ENCODE results near the gene GORASP2.
A peak's percentile ranks its signal among the peaks of the same experiment; 100 is the strongest.

GORASP2 gene

DNA sequence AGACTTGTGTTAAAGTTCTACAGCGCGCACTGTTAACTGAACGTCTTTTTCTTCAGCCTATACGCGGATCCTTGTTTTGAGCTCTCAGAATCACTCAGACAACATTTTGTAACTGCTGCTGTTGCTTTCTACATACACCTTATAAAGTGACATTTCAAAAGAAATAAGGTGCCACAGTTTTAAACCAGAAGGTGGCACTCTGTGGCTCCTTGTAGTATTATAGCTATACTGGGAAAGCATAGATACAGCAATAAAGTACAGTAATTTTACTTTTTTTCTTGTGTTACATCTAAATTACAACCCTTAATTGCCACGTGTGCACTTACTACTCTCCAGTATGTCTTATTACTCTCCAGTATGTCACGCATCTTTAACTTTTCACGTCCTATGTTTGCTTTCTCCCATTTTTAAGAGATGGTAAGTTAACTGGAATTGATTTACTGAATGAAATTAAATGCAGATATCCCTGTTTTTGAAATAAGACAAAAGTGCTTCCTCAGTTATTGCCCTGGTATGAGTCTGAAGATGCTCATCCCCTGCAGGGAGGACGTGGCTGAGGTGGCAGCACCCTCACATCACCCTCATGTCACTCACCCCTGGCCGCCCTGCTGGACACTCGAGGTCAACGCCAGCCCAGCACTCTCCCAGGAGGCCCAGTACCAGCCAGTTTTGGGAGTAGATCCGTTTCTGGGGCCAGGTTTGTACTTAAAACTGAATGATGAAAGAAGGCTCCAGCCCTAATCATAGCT, 37.8 kb downstream of the GORASP2 start:
- peak; percentile 53 for DNase-seq (ENCODE audit: low spot score)

DNA sequence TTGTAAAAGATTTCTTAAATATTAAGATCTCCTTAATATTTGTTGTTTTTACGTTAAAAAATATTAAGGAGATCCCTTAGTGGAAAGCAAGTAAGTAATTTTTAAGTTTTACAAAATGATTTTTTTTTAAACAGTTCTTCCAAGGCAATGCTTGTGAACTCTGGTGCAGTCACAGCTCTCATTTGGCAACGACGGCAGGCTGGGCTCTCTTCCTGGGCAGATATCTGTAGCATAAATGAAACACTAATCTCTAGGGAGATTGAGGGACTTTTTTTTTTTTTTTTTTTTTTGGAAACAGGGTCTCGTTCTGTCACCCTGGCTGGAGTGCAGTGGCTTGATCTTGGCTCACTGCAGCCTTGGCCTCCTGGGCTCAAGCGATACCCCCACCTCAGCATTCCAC, 38.5 kb downstream of the GORASP2 start:
- no peak for DNase-seq (ENCODE audit: low spot score)

DNA sequence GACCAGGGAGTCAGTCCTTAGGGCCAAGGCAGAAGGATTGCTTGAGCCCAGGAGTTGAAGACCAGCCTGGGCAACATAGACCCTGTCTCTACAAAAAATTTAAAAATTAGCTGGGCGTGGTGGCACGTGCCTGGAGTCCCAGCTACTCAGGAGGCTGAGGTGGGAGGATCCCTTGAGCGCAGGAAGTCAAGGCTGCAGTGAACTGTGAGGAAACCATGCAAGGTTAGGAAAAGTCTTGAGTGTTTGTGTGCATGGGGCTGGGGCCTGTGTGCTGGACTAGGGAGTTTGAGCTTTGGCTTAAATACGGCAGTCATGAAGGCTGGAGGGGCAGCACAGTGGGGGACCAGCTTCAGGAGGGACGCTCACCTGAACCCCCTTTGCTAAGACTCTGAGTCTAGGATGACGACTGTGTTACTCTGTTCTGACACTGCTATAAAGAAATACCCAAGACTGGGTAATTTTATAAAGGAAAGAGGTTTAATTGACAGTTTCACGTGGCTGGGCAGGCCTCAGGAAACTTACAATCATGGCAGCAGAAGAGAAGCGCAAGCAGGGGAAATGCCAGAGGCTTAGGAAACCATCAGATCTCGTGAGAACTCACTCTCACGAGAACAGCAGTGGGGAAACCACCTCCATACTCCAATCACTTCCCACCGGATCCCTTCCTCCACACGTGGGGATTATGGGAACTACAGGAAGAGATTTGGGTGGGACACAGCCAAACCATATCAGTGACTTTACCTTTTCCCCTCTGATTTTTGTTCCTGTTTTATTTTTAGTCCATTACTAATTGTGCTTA, 39.4 kb downstream of the GORASP2 start:
- no peak for DNase-seq (ENCODE audit: low spot score)

DNA sequence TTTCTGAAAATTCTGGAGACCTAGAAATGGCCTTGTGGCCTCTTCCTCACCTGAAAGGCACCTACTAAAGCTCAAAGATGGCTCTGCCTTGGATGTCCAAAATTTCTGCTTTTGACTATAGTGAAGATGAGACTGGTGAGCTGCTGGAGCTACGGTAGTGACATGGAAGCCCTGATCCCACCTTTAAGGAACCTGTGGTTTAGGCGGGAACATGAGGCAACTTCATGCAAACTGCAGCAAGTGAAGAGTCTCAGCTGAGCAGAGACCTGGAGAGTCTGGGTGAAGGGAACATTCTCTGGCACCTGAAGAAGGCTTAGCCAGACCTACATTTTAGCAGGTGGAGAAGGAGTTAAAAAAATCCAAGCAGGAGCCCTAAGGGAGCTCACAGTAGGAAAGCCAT, 40.0 kb downstream of the GORASP2 start:
- DNase-seq (ENCODE audit: low spot score) = no peak

DNA sequence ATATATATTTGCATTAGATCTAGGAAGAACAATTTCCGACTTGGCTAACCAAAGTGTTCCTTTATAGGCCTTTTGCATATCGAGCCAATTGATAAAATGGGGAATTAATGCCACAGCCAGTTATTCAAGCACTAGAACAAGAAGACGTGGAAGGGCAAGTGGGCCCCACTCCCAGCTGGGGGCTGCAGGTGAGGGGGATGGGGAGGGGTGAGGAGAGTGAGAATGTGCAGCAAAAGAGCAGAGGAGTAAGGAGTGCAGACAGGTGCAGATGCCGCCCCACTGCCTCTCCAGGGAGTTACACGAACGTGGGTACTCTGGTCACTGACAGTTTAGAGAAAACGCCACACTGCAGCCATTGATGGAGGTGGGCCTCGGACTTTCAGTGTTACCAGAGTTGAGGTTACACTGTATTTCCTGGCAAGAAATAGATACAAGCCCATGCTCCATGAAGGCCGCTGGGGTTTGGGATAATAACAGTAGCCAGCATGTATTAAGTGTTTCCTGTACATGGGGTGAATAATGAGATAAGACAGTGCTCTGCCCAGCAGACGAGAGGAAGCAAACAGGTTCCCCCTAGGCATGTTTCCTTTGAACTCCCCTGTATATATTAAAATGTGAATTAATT, 40.9 kb downstream of the GORASP2 start:
- no peak for DNase-seq (ENCODE audit: low spot score)

DNA sequence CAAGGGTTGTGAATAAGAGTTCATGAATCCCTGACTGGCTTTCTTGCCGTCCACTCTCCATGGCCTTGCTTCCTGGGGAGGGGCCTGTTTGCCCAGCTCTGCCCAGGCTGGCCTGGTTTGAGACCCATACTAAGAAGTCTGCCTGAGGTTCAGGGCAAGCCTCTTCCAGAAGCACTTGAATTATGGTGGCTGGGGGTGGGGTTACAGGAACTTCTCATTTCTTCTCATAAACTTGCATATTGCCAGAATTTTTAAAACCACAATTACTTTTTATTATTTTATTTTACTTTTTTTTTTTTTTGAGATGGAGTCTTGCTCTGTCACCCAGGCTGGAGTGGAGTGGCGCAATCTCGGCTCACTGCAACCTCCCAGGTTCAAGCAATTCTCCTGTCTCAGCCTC, 42.0 kb downstream of the GORASP2 start:
- DNase-seq (ENCODE audit: low spot score) = no peak

DNA sequence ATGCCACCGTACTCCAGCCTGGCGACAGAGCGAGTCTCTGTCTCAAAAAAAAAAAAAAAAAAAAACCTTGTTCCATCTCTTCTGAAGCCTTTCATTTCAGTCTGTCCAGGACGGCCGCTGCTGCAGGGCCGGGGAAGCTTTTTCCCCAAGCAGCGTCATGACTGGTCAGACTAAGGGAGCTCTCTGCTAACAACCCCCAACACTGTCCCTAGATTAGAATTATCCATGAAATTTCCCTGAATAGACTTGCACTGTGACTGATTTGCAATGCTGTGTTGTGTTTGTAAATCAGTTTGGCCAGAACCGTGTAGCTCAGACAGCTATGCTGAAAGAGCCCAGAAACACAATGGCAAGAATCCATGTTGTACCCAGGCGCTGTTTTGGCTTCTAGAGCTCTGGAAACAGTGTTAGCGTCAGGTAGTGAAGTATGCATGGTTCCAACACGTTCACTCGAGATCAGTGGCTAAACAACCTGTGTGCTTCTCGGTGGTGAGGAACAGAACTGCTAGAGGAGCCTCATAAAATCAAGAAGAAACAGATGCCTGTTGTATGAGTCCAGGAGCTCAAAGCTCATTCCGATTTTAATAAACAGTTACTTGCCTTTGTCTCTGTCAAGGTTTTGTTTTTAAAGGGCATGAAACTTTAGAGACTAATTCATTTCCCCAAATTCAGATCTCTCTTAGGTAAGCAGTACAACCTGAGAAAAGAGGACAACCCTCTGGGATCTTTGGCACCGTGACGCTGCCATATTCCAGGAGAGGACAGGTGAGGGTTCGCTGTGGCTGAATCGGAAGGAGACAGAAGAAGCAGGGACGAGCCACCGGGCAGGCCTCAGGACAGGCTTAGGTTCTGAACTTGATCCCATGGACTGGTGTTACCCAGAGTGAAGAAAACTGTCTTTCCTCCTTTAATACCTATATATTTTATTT, 43.5 kb downstream of the GORASP2 start:
- DNase-seq (ENCODE audit: low spot score) = no peak

DNA sequence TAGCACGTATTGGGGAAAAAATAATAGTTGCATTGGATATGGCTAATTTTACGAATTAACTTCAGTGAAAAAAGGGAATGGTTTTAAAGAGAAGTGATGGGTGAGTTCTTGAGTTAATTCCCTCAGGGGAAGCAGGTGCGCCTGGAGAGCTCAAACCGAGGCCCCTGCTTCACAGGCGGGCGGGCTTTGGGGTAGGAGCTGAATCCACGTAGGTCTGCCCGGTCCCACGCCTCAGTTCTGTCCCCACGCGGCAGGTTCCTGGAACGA, 44.1 kb downstream of the GORASP2 start:
- no peak for DNase-seq (ENCODE audit: low spot score)

DNA sequence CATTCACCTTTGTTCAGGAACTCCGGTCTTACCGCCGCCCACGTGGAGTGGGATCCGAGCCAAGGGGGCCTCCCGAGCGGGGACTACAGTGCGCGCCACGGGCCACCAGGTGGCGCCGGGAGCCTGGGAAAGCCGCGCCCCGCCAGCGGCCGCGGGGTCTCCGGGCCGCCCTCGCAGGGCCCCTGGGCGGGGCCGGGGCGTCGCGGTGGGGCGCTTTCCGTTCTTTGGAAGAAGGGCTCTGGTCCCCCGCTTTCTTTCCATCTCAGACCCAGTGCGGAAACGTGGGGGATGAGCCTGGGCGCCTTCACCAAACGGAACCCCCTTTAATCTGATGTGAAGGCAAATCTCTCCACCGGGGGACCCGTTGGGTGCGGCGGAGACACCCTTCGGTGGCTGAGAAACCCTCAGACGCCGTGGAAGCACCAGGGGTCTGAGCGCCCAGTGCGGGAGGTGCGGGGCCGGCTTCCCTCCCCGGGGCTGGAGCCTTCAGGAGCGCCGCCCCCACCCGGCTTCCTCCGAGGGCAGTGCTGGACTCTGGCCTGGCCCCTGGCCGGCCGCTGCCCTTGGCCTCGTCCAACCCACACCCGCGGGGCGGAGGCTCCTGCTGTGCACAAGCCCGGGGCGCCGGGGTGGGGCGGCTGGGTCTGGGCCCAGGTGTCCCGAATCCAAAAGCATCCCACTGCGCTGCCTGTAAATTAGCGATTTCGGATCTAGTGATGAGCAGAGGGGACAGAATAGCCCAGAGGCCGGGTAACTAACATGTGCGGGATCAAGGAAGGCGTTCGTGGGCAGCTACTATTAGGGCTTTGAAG, 44.6 kb downstream of the GORASP2 start:
- peak; percentile 98 for DNase-seq (ENCODE audit: low spot score)

DNA sequence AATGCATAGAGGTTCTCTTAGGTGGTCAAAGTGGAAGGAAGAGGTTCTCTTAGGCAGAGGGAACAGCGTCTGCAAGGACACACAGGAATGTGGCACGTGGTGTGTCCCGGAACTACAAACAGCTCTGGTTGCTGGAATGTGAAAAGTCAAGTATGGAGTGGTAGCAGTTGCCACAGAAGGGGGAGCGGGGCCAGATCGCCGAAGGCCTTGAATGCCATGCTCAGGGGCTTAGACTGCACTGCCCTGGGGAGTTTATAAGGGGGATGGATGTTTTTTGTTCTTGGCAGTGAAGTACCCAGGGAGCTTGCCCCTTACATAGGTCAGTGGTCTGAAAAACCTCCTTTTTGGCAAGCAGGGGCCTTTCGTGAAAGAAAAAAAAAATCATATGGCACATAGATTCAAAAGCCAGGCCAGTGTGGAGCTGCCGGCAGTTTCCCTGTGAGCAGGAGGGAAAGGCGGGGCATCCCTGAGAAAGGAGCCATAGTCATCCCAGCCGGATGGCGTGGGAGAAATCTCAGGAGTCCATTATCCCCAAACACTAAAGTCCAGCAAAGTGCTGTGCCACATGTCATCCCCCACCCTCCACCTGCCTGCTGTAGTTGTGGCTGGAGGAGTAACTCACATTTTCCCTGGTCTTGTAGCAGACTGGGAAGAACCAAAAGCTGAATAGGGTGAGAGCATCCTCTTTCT, 45.4 kb downstream of the GORASP2 start:
- DNase-seq (ENCODE audit: low spot score) = peak; percentile 55

DNA sequence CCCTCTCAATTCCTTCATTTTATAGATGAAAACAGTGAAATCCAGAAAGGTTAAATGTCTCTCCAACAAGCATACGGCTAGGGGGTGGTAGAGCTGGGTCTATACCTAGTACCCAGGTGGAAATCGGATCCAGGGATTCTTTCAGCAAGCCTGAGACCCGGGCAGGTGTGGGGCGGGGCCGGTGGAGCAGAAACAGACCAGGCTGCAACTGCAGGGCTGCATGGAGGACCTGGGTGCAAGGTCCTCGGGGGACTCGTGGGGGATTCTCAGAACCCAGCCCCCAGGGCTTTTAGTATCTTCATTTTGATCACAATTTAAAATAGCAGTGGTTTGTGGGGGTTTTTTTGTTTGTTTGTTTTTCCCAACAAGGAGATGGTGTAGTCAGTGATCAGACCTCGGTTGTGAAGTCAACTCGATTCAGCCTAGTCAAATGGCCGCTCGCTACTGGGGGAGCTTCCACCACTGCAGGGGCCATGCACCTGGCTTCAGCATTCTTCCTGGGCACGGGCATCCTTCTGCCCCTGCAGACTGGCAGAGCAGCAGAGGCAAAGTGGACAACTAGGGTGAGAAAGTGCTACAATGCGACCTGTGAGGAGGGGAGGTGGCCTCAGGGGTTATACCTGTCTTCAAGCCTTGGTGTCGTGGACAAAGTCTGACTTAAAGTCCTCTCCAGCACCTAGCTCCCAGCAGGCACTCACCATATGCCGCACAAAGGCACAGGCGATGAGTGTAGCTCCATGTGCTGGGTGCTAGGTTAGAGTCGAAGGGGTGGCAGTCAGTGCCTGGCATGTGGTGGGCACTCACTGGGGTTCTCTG, 46.3 kb downstream of the GORASP2 start:
- no peak for DNase-seq (ENCODE audit: low spot score)

DNA sequence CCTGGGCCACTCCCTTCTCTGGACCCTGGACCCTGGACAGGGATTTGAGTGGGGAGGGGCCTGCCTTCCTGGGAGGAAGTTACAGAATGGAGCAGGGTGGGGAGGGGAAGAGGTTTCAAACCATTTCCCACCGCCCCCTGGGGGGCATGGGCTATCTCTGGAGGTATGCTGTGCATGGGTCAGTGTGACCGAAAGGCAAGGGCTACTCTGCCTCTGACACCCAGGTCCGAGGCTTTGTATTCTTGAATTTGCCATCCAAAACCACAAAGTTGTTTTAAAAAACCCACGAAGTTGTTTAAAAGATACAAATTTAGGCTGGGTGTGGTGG, 46.9 kb downstream of the GORASP2 start:
- DNase-seq (ENCODE audit: low spot score) = no peak

DNA sequence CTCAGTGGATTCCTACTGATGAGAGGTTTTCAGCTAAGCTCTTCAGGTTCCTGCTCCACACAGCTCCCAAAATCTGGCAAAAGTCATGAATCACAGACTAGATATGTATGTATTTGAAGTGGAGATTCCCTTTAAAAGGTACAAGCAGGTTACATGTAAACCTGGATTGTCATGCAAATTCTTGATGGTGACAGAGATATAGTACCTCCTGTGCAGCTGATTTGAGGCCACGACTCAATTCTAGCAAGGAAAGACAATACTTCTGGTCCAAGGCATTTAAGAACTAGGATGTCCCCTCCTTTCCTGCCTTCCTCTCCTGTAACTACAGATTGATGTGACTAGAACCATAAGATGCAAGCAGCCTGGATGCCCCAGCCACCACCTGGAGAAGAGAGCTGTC, 55.0 kb downstream of the GORASP2 start:
- DNase-seq (ENCODE audit: low spot score) = no peak

DNA sequence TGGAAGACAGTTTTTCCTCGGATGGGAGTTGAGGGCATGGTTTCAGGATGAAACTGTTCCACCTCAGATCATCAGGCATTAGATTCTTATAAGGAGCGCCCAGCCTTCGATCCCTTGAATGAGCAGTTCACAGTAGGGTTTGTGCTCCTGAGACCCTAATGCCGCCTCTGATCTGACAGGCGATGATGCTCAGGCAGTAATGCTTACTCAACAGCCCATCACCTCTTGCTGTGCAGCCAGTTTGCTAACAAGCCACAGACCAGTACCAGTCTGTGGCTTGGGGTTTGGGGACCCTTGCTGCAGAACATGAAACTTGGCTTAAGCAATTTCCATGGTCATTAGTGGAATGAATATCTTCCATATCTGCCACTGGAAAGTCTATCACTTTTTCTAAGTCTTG, 56.4 kb downstream of the GORASP2 start:
- no peak for DNase-seq (ENCODE audit: low spot score)

DNA sequence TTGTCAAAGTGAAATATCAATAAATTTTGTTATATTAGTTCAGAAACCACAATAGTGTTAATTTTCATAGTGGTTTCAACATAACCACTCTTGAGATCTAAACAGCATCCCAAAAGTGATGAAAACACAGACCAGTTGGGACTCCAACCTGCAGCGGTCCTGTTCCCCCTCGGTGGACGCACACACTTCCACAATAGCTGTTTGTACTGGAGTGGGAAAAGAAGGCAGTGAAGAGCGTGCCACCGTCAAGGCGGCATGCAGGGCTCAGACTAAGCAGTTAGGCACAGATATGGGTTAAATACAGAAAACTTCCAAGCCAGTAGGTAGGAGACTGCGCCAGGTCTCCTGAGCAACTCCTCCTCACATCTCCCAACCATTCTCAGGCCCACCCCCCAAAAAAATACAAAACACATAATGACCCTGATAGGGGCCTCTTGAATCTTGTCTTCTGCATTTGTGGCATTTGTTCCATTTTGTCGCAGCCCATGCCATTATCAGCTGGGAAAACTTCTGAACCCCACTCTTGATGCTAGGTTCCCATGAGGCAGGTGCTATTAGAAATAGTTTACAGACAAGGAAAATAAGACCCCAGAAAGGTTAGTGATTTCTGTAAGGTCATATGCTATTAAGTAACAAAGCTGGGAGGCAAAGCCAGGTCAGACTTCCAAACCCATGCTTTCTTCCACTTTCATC, 57.7 kb downstream of the GORASP2 start:
- DNase-seq (ENCODE audit: low spot score) = no peak

DNA sequence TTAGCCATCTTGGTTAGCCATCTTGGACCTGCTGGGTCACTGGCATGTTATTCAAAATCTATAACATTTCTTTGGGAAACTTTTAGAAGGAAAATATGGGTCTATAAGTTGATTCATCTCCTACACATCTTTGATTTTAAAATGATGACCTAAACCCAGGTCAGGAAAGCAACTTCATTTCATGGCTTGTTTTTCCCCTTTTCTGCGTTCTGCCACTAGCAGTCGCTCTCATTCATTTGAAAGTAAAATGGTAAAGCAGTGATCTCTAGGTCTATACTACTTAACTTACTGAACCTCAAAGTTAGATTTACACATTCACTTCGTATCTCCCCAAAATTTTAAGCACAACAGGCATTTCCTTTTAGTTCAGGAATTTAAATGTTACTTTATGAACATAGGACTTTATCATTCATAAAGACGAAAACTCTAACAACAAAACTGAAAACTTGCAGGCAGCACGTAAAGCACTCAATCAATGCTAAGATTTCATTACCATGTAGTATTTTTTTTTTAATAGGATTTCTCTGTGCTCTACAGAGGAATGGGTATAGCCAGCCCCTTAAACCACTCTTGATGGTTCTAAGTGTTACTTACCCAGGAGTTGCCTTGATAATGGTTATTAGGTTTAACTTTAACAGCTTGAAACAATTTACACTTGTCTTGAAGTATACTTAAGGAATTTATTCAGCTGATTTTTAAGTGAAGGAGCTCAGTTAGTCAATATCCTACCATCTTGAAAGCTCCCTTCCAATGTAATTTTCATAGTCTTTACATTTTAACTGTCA, 62.5 kb downstream of the GORASP2 start:
- no peak for DNase-seq (ENCODE audit: low spot score)

DNA sequence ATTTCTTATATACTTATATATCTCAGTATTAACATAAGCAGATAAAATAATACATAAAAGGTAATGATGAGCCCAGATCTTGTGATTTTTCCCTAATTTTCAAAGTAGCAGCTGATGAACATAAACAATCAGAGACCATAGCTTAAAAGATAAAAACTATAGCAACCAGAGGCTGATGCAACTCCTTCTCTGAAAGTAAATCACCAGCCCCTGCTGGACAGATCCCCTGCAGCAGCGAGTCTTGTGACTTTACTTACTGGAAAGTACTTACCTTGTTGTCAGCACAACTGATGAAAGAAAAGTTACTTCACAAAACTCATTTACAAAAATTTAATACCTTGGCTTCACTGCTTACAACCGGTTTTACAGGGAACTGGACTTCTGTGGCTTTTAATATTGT, 67.3 kb downstream of the GORASP2 start:
- DNase-seq (ENCODE audit: low spot score) = no peak

DNA sequence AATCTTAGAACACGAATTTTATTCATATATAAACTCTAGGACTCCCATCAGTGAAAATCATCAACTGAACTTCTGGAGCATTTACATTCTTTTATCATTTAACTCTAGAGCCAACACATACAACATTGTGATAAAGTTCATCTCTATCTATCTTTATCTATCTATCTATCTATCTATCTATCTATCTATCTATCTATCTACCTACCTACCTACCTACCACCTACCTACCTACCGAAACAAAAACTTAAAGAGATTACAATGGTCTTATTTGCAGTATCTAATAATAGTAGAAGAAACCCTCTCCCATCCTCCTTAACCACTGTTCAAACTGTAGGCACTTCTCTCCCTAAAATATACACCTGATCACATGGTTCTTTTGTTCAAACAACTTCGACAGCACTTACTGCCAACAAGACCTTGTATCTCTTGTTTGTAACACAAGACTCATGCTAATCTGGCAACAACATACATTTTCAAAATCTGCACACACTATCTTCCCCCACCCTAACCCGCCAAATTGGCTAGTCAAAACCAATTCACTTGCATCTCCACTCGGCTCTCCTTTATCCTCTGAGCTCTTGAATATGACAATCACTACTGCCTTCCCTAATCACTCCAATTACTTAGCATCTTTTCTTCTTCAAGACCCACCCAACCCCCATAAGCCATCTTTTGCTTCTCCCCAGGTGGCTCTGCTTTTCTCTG, 69.0 kb downstream of the GORASP2 start:
- no peak for DNase-seq (ENCODE audit: low spot score)
